Stimulated activated naive CD8-positive, alpha-beta T cell treated with anti-CD3 and anti-CD28 coated beads, Interleukin-15, Interleukin-2, amounts not matched to agents 100 U/mL and 50 U/mL, for 24 hours (primary cell): ENCODE data around the gene DDX49.
"Not testable (repeated sequence)": the region's sequence is repeated elsewhere in the genome, so short reads cannot be mapped to it uniquely, and the experiment has no call there.

Source experiments
- ATAC-seq: fragments of 150-1000 bp; cut with Tn5 transposase; one replicate; pipeline ENCODE4 v1.10.0; 2021
- DNase-seq: peaks from one replicate; pipeline ENCODE4 v3.0.0; 2021

Gene DDX49

GRCh38 chr19:18895824-18896341 lies 23.6 kb upstream of the DDX49 start, which contains the start of gene CERS1:
CERS1 (minus strand) TSS chr19:18896158; CDS start chr19:18896072, 86 bp downstream.
- DNase-seq (no peak), ATAC-seq (no peak)

- DNase-seq (no peak), ATAC-seq (no peak)
Measured at GRCh38 chr19:18896421-18896841, 23.1 kb upstream of the DDX49 start.

DNA sequence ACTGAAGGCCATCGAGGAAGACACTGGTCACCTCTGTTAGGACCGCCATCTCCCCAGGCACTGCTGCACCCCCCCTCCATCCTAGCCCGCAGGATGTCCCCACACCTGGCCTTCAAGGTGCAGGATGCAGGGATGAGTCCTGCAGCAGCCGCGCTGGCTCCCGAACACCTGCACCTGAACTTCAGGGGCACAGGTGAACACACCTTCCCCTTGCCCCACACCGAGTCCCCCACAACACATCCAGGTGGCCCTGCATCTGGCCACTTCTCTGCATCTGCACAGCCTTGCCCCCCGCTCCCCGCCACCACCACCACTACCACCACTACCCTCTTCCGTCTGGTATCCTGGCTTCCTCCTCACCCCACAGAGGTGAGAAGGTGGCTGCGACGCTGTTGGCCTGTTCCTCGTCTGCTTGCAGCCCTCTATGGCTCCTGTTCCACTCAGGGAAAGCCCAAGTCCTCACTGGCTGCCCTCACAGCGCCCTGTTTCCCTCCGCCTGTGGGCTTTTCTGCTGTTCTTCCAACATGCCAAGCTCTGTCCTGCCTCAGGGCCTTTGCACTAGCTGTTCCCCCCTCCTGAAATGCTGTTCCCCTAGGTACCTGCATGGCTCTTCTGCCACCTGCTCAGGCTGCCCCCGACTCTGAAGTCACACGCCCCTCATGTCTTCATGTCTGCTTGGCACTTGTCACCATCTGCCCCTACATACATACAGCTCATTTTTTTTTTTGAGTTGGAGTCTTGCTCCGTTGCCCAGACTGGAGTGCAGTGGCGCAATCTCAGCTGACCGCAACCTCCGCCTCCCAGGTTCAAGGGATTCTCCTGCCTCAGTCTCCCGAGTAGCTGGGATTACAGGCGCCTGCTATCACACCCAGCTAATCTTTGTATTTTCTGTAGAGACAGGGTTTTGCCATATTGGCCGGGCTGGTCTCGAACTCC lies 22.2 kb upstream of the DDX49 start:
- DNase-seq = no peak
- no peak for ATAC-seq

DNA sequence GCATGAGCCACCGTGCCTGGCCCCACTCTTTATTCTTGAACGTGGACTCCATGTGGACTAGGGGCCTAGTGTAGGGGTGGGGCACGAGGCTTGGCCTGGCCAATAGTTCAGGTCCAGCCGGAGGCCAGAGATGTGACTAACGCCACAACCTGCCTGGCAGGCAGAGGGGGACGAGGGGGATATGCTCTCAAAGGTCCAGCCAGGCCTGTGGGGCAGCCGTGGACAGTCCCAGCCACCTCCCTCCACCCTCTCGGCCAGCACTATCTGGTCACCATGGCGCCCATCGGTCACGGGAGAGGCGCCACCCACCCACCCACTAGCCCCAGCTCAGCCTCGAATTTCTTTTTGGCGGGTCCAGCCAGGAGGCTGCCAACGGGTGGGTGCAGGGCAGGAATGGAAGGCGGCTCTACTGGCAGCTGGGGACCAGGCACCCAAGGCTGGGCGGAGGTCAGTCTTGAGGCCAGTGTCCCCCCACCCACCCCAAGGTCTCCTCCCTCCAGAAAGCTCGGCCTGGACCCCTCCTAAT lies 21.4 kb upstream of the DDX49 start:
- DNase-seq (no peak), ATAC-seq (no peak)

DNA sequence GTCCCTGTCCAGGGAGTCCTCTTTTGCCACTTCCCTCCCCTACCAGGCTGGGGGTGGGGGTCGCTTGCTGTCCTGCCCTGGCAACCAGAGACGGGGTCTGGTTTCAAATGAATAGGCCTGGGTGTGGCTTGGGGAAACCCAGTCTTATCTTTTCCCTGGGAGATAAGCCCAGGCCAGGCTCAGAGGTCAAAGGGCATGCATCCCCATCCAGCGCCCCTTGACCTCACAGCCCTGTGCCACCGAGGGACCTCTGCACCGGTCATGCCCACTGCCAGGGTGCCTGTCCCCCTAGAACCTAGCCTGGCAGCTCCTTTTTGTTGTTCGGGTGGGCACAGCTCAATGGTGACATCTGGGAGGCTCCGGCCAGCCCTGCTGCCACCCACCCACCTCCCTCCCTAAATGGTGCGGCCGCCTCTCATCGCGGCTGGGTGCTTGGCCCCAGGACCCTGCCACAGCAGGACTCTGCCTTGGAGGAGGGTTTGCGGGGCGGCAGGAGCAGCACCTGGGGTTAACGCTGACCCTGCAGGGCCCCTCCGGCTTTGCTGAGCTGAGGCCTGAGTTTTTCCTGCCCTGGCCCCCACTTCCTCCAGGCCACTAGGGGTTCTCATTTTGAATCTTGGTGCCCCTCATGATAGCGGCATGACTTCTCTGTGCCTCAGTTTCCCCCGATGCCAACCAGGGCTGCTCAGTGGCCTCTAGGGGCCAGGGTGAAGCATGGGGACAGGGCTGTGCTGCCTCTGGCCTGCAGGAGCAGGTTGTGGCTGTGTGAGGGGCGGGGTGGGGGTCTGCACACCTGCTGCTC lies 20.7 kb upstream of the DDX49 start:
- ATAC-seq (no peak), DNase-seq (no peak)

- DNase-seq (no peak), ATAC-seq (no peak)
Measured at GRCh38 chr19:18899624-18900560, 19.6 kb upstream of the DDX49 start.

GRCh38 chr19:18900700-18901481 lies 18.6 kb upstream of the DDX49 start:
- ATAC-seq (no peak), DNase-seq (no peak)

DNA sequence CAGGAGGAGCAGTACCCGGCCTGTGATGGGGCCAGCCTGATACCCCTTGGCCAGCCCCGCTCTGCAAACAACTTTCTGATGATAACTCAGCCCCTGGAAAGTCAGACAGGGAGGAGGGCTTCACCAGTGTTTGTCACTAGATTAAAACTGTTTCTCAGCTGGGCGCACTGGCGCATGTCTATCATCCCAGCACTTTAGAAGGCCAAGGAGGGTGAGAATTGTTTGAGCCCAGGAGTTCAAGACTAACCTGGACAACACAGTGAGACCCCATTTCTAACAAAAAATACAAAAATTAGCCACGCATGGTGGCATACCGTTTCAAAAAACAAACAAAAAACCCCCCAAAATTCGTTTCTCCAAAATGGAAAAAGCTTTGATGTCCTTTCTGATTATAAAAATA lies 18.0 kb upstream of the DDX49 start:
- ATAC-seq (no peak), DNase-seq (no peak)

GRCh38 chr19:18902519-18902918 lies 17.0 kb upstream of the DDX49 start:
- not testable (repeated sequence) for ATAC-seq, DNase-seq

- DNase-seq (no peak), ATAC-seq (no peak)
Measured at GRCh38 chr19:18903156-18904037, 16.1 kb upstream of the DDX49 start.

- ATAC-seq = no peak
- DNase-seq = no peak
Measured at GRCh38 chr19:18904334-18905057, 15.0 kb upstream of the DDX49 start.

GRCh38 chr19:18905058-18905456 lies 14.5 kb upstream of the DDX49 start:
- ATAC-seq (no peak), DNase-seq (no peak)

- no peak for DNase-seq
- no peak for ATAC-seq
Measured at GRCh38 chr19:18905513-18906236, 13.8 kb upstream of the DDX49 start.

GRCh38 chr19:18906605-18907519 lies 12.7 kb upstream of the DDX49 start:
- no peak for ATAC-seq

GRCh38 chr19:18908917-18909619 lies 10.4 kb upstream of the DDX49 start:
- ATAC-seq (no peak), DNase-seq (no peak)

More at GRCh38 chr19:18906605-18907519, 12.7 kb upstream of the DDX49 start:
- DNase-seq = no peak

DNA sequence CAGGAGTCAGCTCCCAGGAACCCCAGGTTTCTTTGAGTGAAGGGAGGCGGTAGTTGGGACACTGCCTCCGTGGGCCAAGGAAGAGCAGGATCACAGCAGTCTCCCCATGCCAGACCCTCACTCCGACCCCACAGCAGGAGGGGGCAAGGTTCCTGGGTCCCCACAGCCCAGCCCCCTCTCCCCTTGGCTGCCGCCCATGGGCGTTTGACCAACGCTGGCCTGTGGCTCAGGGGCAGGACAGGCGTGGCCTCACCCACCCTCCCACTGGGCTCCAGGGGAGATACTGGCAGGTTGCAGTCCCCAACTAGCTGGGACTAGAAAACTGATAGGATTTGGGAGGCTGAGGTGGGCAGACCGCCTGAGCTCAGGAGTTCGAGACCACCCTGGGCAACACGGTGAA lies 9.5 kb upstream of the DDX49 start:
- ATAC-seq = no peak
- DNase-seq = no peak
